ENCODE results near the gene ARL14.

ARL14 gene

GRCh38 chr3:160691962-160692361 is 15.0 kb downstream of the ARL14 start:
- Histone ChIP-seq H4K20me1 (ENCODE audit: insufficient read depth) (no peaks in the 10 kb centered on the region; the same call in 1 of the 2 replicates), H3K36me3 (ENCODE audit: insufficient read depth) (no peaks in the 10 kb centered on the region), H3K4me1 (ENCODE audit: low read depth, poor library complexity, severe bottlenecking) (peaks cover 7% of the 10 kb centered on the region), H3K4me3 (IDR thresholded peaks at IDR 0.05; ENCODE audit: insufficient read depth, low read depth, low read length) (no peak overlapping the region), H3K4me2 (no peak overlapping the region), H3K9ac (no peak overlapping the region), H3K27me3 (ENCODE audit: insufficient read depth, low read depth) (no peaks in the 10 kb centered on the region), H3K27ac (no peak overlapping the region), H2AFZ (ENCODE audit: low read depth) (no peak overlapping the region), H3K79me2 (ENCODE audit: insufficient read depth, low read depth) (no peaks in the 10 kb centered on the region)
- TF ChIP-seq CTCF (conservative IDR thresholded peaks at IDR 0.05; ENCODE audit: low read depth, low read length): no peak

- no peak overlapping the region for H3K4me2 ChIP-seq
Observed at GRCh38 chr3:160693191-160693590, 16.2 kb downstream of the ARL14 start.

DNA sequence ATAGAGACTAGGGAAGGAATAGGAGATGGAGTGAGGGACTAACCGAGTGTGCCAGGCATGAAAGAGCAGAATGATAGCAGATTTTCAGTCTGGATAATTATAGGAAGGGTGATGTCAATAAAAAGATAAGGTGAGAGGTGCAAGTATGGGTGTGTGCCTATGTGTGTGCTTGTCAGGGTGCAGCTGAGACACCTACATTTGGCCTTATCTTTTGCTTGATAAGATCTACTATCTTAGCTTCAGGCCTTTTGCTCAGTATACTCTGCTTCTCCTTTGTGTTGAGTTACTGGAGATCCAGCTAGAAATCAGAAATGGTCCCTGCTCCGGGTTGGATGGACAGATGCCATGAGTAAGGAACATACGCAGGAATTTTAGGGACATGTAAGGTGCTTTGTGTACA is 17.4 kb downstream of the ARL14 start:
- H3K27me3 ChIP-seq (ENCODE audit: insufficient read depth, low read depth): no peaks in the 10 kb centered on the region
- peaks cover 7% of the 10 kb centered on the region for H3K4me1 ChIP-seq (ENCODE audit: low read depth, poor library complexity, severe bottlenecking)
- no peak overlapping the region for H3K27ac ChIP-seq
- H3K4me2 ChIP-seq: no peak overlapping the region
- no peak for TF ChIP-seq CTCF (conservative IDR thresholded peaks at IDR 0.05; ENCODE audit: low read depth, low read length)
- no peaks in the 10 kb centered on the region for H3K36me3 ChIP-seq (ENCODE audit: insufficient read depth)
- H3K9ac ChIP-seq: no peak overlapping the region
- no peaks in the 10 kb centered on the region for H4K20me1 ChIP-seq (ENCODE audit: insufficient read depth)
- H3K4me3 ChIP-seq (IDR thresholded peaks at IDR 0.05; ENCODE audit: insufficient read depth, low read depth, low read length): no peak overlapping the region
- H3K79me2 ChIP-seq (ENCODE audit: insufficient read depth, low read depth): no peaks in the 10 kb centered on the region
- no peak overlapping the region for H2AFZ ChIP-seq (ENCODE audit: low read depth)

More at GRCh38 chr3:160693191-160693590, 16.2 kb downstream of the ARL14 start:
- peaks cover 7% of the 10 kb centered on the region for H3K4me1 ChIP-seq (ENCODE audit: low read depth, poor library complexity, severe bottlenecking)
- H3K36me3 ChIP-seq (ENCODE audit: insufficient read depth): no peaks in the 10 kb centered on the region
- H4K20me1 ChIP-seq (ENCODE audit: insufficient read depth): no peaks in the 10 kb centered on the region
- H2AFZ ChIP-seq (ENCODE audit: low read depth): peak overlapping the region; percentile 52; the same call in 1 of the 2 replicates
- no peaks in the 10 kb centered on the region for H3K27me3 ChIP-seq (ENCODE audit: insufficient read depth, low read depth)
- no peak overlapping the region for H3K27ac ChIP-seq
- no peak overlapping the region for H3K9ac ChIP-seq
- TF ChIP-seq CTCF (conservative IDR thresholded peaks at IDR 0.05; ENCODE audit: low read depth, low read length): no peak
- H3K4me3 ChIP-seq (IDR thresholded peaks at IDR 0.05; ENCODE audit: insufficient read depth, low read depth, low read length): no peak overlapping the region
- no peaks in the 10 kb centered on the region for H3K79me2 ChIP-seq (ENCODE audit: insufficient read depth, low read depth)

- Histone ChIP-seq H3K9ac (no peak overlapping the region), H2AFZ (ENCODE audit: low read depth) (no peak overlapping the region), H3K4me1 (ENCODE audit: low read depth, poor library complexity, severe bottlenecking) (peaks cover 7% of the 10 kb centered on the region), H3K79me2 (ENCODE audit: insufficient read depth, low read depth) (no peaks in the 10 kb centered on the region), H3K36me3 (ENCODE audit: insufficient read depth) (no peaks in the 10 kb centered on the region), H3K4me3 (IDR thresholded peaks at IDR 0.05; ENCODE audit: insufficient read depth, low read depth, low read length) (no peak overlapping the region), H3K27ac (no peak overlapping the region), H4K20me1 (ENCODE audit: insufficient read depth) (no peaks in the 10 kb centered on the region), H3K4me2 (no peak overlapping the region), H3K27me3 (ENCODE audit: insufficient read depth, low read depth) (no peaks in the 10 kb centered on the region)
- no peak for TF ChIP-seq CTCF (conservative IDR thresholded peaks at IDR 0.05; ENCODE audit: low read depth, low read length)
Observed at GRCh38 chr3:160695003-160695402, 18.0 kb downstream of the ARL14 start.

Measured in KMS-11 (cell line).